Left ventricle myocardium inferior (tissue), 1 donor: ENCODE data around the gene HYOU1. TPM values are rescaled to one million over a fixed set of nuclear protein-coding genes. Genes with fewer than 3 reads are reported as not detected.
"Not testable (repeated sequence)": the region's sequence is repeated elsewhere in the genome, so short reads cannot be mapped to it uniquely, and the experiment has no call there.

ENCODE experiments used
- DNase-seq: peaks from one replicate; pipeline ENCODE4 v3.0.0-alpha.2; 2020
- H3K27ac ChIP-seq: fragments of 200-600 bp; replicated peaks from 2 replicates; pipeline ENCODE4 v1.8.0; 2021
- H3K27me3 ChIP-seq: fragments of 200-600 bp; 2 replicates; pipeline ENCODE4 v1.8.0; 2021; ENCODE audit warnings: low read depth
- H3K36me3 ChIP-seq: fragments of 200-600 bp; 2 replicates; pipeline ENCODE4 v1.8.0; 2021
- H3K4me1 ChIP-seq: fragments of 200-600 bp; 2 replicates; pipeline ENCODE4 v1.8.0; 2021
- H3K4me3 ChIP-seq: fragments of 200-600 bp; 2 replicates; pipeline ENCODE4 v1.8.0; 2021; ENCODE audit warnings: mild to moderate bottlenecking, moderate library complexity
- H3K9me3 ChIP-seq: fragments of 200-600 bp; replicated peaks from 2 replicates; pipeline ENCODE4 v1.8.0; 2021
- CTCF ChIP-seq: fragments of 200-600 bp; IDR thresholded peaks from 2 replicates; pipeline ENCODE4 v1.8.0; 2021; ENCODE audit warnings: antibody characterized with exemption, mild to moderate bottlenecking, borderline replicate concordance
- intact Hi-C: fragments of 100-400 bp; cut with micrococcal nuclease; formaldehyde crosslinking; loops from one replicate; pipeline ENCODE4 v1.11.0; 2022
- total RNA-seq: library from RNA; stranded (reverse); fragmentation: NEBNext Ultra II Directional; extraction: Animal tissue kit (Norgen Biotek cat#: 25700); gene quantifications from one replicate; pipeline ENCODE4 v1.2.1, GENCODE V29; 2021
- donor health status: DM: no; HTN: yes; CAD: no; lungs with severe emphysema.

HYOU1 gene
- total RNA-seq, 1 donor from 2014 or later = 71.8 TPM

DNA sequence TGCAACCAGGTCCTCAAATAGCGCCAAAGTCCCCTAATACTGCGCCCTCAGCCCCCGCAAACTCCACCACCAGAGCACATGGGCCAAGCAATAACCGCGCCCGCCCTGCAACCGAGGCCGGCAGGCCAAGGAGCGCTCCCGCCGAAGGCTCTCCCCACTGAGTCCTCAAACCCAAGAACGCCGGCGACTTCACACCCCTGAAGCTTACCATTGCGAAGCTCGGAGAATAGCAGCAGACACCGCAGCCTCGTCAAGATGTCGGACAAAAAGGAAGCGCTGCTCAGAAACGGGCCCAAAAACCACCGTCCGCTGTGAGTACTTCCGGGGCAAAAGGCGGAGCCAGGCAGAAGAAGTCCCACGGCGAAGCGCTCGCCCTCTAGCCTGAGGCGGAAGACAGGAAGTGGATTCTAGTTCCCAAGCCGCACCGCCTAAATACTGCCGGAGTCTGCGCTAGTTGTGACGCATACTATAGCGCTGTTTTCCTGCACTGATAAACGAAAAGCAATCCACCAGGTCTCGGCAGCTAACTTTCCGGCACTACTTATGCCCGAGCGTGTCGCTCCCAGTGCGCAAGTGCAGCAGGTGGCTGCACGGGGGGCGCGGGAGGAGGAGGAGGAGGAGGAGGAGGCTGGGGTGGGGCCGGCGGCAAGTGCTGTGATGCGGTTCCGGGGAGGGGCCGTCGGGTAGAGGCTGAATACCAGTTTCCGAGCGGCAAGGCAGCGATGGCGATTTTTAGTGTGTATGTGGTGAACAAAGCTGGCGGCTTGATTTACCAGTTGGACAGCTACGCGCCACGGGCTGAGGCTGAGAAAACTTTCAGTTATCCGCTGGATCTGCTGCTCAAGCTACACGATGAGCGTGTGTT, 38.7 kb downstream of the HYOU1 start, which contains the start of the genes RPS25 and TRAPPC4:
Gene RPS25 (minus strand): TSS at position 270 of the 865 bp plus-strand sequence. CDS start 59 bp downstream, at position 211.
Gene TRAPPC4 (plus strand): TSS at position 693 of the 865 bp plus-strand sequence. CDS start 30 bp downstream, at position 723.
- DNase-seq = peak; percentile 95
- H3K4me1 ChIP-seq = peaks cover 64% of the 10 kb centered on the region
- no peaks in the 10 kb centered on the region for H3K27me3 ChIP-seq
- no peaks in the 10 kb centered on the region for H3K9me3 ChIP-seq
- peak within 1 kb of the TSS; percentile 97 for H3K27ac ChIP-seq
- H3K36me3 ChIP-seq = peaks cover 56% of the 10 kb centered on the region
- peak within 1 kb of the TSS; percentile 79 for H3K4me3 ChIP-seq
- intact Hi-C loops = no loop called here
- TF ChIP-seq CTCF = no peak

- DNase-seq = not testable (repeated sequence)
- H3K36me3 ChIP-seq = peaks cover 55% of the 10 kb centered on the region
- H3K27ac ChIP-seq = peak overlapping the region; percentile 97
Observed at GRCh38 chr11:119017377-119017776, 39.6 kb downstream of the HYOU1 start.

GRCh38 chr11:119016216-119017009, 40.6 kb downstream of the HYOU1 start:
- Histone ChIP-seq H3K4me1 (peaks cover 60% of the 10 kb centered on the region), H3K36me3 (peaks cover 55% of the 10 kb centered on the region)
- intact Hi-C loops = no loop called here

More at GRCh38 chr11:119017377-119017776, 39.6 kb downstream of the HYOU1 start:
- H3K27me3 ChIP-seq, intact Hi-C loops, H3K9me3 ChIP-seq: not testable (repeated sequence)
- peaks cover 64% of the 10 kb centered on the region for H3K4me1 ChIP-seq
- peak overlapping the region; percentile 79 for H3K4me3 ChIP-seq

GRCh38 chr11:119015054-119015611, 41.9 kb downstream of the HYOU1 start:
- Histone ChIP-seq H3K27me3 (no peaks in the 10 kb centered on the region), H3K4me3 (no peak overlapping the region), H3K4me1 (peaks cover 47% of the 10 kb centered on the region), H3K9me3 (no peaks in the 10 kb centered on the region), H3K36me3 (peaks cover 60% of the 10 kb centered on the region), H3K27ac (no peak overlapping the region)
- intact Hi-C loops = no loop called here
- no peak for DNase-seq
- no peak for TF ChIP-seq CTCF

More at GRCh38 chr11:119016216-119017009, 40.6 kb downstream of the HYOU1 start:
- Histone ChIP-seq H3K27me3 (no peaks in the 10 kb centered on the region), H3K27ac (no peak overlapping the region), H3K4me3 (peak overlapping the region; percentile 79), H3K9me3 (no peaks in the 10 kb centered on the region)
- TF ChIP-seq CTCF = no peak
- no peak for DNase-seq

GRCh38 chr11:119014209-119014924, 42.6 kb downstream of the HYOU1 start:
- no peaks in the 10 kb centered on the region for H3K9me3 ChIP-seq
- no peak for TF ChIP-seq CTCF
- intact Hi-C loops = no loop called here
- H3K27me3 ChIP-seq = no peaks in the 10 kb centered on the region
- peaks cover 40% of the 10 kb centered on the region for H3K4me1 ChIP-seq
- no peak for DNase-seq
- H3K4me3 ChIP-seq = no peak overlapping the region
- H3K27ac ChIP-seq = no peak overlapping the region
- peaks cover 63% of the 10 kb centered on the region for H3K36me3 ChIP-seq
